NCI-H748 (cell line): ENCODE measurements around the gene DLGAP4.
A peak's percentile ranks its signal among the peaks of the same experiment; 100 is the strongest.

Experiments used
- DNase-seq: peaks from one replicate; lab custom pipeline; 2025; ENCODE audit not compliant: unreplicated experiment; lab: John Stamatoyannopoulos, UW

Gene DLGAP4

GRCh38 chr20:36441027-36441414 lies 134.9 kb downstream of the DLGAP4 start:
- no peak for DNase-seq

- no peak for DNase-seq
Measured at GRCh38 chr20:36441416-36441815, 135.3 kb downstream of the DLGAP4 start.

- no peak for DNase-seq
Measured at GRCh38 chr20:36445847-36446246, 139.7 kb downstream of the DLGAP4 start.

- no peak for DNase-seq
Measured at GRCh38 chr20:36446557-36446956, 140.4 kb downstream of the DLGAP4 start.

- peak; percentile 37 for DNase-seq
Measured at GRCh38 chr20:36447101-36447500, 141.0 kb downstream of the DLGAP4 start.

- no peak for DNase-seq
Measured at GRCh38 chr20:36449663-36450062, 143.5 kb downstream of the DLGAP4 start.

- no peak for DNase-seq
Measured at GRCh38 chr20:36454332-36454697, 148.2 kb downstream of the DLGAP4 start.

GRCh38 chr20:36454698-36455427 lies 148.7 kb downstream of the DLGAP4 start:
- no peak for DNase-seq

GRCh38 chr20:36455972-36456625 lies 150.0 kb downstream of the DLGAP4 start:
- no peak for DNase-seq

GRCh38 chr20:36460648-36461599 lies 154.8 kb downstream of the DLGAP4 start:
- peak; percentile 97 for DNase-seq

- peak; percentile 70 for DNase-seq
Measured at GRCh38 chr20:36461600-36462439, 155.7 kb downstream of the DLGAP4 start.

GRCh38 chr20:36462440-36463211 lies 156.5 kb downstream of the DLGAP4 start:
- DNase-seq = peak; percentile 12

- DNase-seq = peak; percentile 20
Measured at GRCh38 chr20:36463212-36464061, 157.3 kb downstream of the DLGAP4 start.

- no peak for DNase-seq
Measured at GRCh38 chr20:36465109-36466080, 159.3 kb downstream of the DLGAP4 start.

GRCh38 chr20:36466089-36466488 lies 159.9 kb downstream of the DLGAP4 start:
- no peak for DNase-seq

GRCh38 chr20:36467076-36467999 lies 161.2 kb downstream of the DLGAP4 start:
- DNase-seq = peak; percentile 93
